ENCODE results near the gene SLC25A39. TPM values are rescaled to one million over a fixed set of nuclear protein-coding genes. Genes with fewer than 3 reads are reported as not detected.

Gene SLC25A39
- total and polyA plus RNA-seq, 12 donors: 100.0 to 262 (median 157) TPM

DNA sequence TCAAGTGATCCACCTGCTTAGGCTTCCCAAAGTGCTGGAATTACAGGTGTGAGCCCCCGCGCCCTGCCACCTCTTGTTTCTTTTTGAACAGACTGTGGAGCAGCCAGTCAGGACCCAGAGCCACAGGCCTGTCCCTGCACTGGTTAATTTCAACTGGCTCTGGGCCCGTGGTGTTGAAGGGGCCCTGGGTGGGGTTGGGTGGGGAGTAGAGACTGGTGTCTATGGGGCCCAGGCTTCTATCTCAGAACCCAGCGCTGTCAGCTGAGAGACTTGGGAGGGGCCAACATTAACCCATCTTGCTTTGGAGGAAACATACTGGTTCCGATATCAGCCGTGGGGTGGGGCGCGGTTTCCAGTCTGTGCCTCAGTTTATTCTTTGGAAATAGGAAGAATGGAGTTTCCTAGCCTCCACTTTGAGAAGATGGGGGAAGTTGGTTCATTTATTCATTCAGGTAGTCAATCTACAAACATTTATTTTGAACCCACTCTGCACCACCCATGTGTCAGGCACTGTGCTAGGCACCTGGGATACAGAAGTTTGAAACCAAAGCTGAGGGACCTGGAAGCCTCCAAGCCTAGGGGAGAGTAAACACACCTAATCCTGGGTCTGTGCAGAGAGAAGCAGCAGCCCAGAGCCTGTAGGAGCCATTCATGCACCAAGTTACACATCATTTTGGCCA is 41.1 kb downstream of the SLC25A39 start:
- no peak for TF ChIP-seq POLR2A (IDR thresholded peaks at IDR 0.05)
- TF ChIP-seq, protein P1, sequence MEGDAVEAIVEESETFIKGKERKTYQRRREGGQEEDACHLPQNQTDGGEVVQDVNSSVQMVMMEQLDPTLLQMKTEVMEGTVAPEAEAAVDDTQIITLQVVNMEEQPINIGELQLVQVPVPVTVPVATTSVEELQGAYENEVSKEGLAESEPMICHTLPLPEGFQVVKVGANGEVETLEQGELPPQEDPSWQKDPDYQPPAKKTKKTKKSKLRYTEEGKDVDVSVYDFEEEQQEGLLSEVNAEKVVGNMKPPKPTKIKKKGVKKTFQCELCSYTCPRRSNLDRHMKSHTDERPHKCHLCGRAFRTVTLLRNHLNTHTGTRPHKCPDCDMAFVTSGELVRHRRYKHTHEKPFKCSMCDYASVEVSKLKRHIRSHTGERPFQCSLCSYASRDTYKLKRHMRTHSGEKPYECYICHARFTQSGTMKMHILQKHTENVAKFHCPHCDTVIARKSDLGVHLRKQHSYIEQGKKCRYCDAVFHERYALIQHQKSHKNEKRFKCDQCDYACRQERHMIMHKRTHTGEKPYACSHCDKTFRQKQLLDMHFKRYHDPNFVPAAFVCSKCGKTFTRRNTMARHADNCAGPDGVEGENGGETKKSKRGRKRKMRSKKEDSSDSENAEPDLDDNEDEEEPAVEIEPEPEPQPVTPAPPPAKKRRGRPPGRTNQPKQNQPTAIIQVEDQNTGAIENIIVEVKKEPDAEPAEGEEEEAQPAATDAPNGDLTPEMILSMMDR (IDR thresholded peaks at IDR 0.05): no peak
- Histone ChIP-seq H3K4me1 (replicated peaks in 1 of 2) (peaks cover 20 to 25% of the 10 kb centered on the region in 2 donors), H3K9me3 (replicated peaks in 1 of 3) (no peaks in the 10 kb centered on the region), H3K36me3 (replicated peaks in 1 of 2) (no peaks in the 10 kb centered on the region), H3K27me3 (no peaks in the 10 kb centered on the region), H3K27ac (no peak overlapping the region), H3K4me3 (no peak overlapping the region)
- no peak for DNase-seq
- intact Hi-C loops (cut with DNase I): no loop called here
- 88 to 94% (median 89%) methylated on average over 6 to 8 of the region's 8 CpGs for WGBS, 4 donors

DNA sequence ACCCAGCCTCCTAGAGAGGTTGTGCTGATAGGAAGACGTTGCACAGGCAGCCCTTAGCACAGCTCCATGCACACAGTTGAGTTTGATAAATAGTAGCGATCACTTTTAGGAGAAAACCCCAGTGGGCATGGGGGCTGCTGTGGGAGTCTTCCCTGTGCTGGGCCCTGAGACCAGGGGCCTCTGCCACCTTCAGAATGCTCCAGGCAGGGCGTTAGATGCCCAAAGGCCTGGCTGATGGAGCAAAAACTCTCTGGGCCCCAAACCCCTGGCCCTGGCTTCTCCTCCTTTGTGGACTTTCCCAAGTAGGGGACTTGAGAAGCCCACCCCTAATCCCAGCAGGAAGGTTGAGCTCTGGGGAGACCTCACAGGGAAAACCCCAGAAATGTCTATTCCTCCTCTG is 42.4 kb downstream of the SLC25A39 start:
- Histone ChIP-seq H3K4me3 (no peak overlapping the region), H3K27ac (no peak overlapping the region), H3K9me3 (replicated peaks in 1 of 3) (no peaks in the 10 kb centered on the region), H3K27me3 (no peaks in the 10 kb centered on the region), H3K4me1 (replicated peaks in 1 of 2) (peaks cover 20 to 23% of the 10 kb centered on the region in 2 donors), H3K36me3 (replicated peaks in 1 of 2) (no peaks in the 10 kb centered on the region)
- 79 to 90% (median 86%) methylated on average over 2 to 3 of the region's 3 CpGs for WGBS, 4 donors
- DNase-seq: no peak
- TF ChIP-seq, protein P1 (IDR thresholded peaks at IDR 0.05): no peak
- no peak for TF ChIP-seq POLR2A (IDR thresholded peaks at IDR 0.05)
- intact Hi-C loops (cut with DNase I): no loop called here

DNA sequence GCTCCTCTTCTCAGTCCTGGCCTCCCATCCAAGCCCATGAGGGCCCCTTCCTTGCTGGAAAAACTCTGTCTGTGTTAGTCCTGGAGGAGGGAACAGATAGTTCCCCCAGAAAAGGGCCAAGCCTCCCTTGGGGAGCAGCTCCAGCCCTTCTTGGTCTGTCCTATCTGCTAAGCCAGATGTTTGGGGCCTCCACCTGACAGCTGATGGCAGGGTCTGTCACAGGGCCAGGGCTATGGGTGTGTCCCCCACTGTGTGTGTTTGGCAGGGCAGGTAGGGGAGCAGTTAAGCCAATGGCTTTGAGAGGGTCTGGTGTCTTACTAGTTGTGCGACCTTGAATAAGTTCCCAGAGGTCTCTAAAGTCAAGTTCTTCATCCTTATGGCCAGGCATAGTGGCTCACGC is 43.1 kb downstream of the SLC25A39 start:
- Histone ChIP-seq H3K9me3 (replicated peaks in 1 of 3) (no peaks in the 10 kb centered on the region), H3K27ac (no peak overlapping the region), H3K27me3 (no peaks in the 10 kb centered on the region), H3K4me3 (no peak overlapping the region), H3K36me3 (replicated peaks in 1 of 2) (no peaks in the 10 kb centered on the region), H3K4me1 (replicated peaks in 1 of 2) (peaks cover 20 to 23% of the 10 kb centered on the region in 2 donors)
- no peak for TF ChIP-seq POLR2A (IDR thresholded peaks at IDR 0.05)
- TF ChIP-seq, protein P1 (IDR thresholded peaks at IDR 0.05): no peak
- no peak for DNase-seq
- 98 to 100% (median 99%) methylated on average over 1 to 2 of the region's 2 CpGs for WGBS, 4 donors
- intact Hi-C loops (cut with DNase I): no loop called here

DNA sequence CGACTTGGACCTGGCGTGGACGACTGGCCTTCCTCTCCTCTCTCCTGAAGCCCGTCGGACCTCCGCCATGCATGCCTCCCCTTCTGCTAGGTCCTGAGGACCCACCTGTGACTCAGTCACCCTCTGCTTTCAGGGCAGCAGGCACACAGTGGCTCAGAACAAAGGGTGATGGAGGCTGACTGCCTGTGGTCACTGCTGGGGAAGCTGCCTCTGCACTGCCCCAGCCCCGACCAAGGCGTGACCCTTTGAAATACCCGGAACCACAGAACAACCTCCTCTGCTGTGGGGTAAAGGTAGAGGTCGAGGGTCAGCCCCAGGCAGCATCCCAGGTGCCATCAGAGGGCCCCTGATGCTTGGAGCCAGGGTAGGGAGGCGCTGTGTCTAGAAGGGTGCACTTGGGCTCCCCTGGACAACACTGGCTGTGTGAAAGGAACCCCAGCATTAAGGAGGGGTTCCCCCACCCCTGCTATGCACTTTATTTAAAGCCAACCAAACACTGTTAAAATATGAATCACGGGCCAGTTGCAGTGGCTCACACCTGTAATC is 44.2 kb downstream of the SLC25A39 start:
- no peak overlapping the region for H3K4me3 ChIP-seq
- peaks cover 20 to 23% of the 10 kb centered on the region in 2 donors for H3K4me1 ChIP-seq (replicated peaks in 1 of 2)
- 65 to 76% (median 73%) methylated on average over 12 of the region's 12 CpGs for WGBS, 4 donors
- TF ChIP-seq, protein P1 (IDR thresholded peaks at IDR 0.05): no peak
- H3K27ac ChIP-seq: peak overlapping the region in 4 of 5 donors; percentile 82 to 96 (median 88)
- H3K9me3 ChIP-seq (replicated peaks in 1 of 3): no peaks in the 10 kb centered on the region
- no peaks in the 10 kb centered on the region for H3K27me3 ChIP-seq
- peak in 2 of 7 donors; percentile 10 to 31 for DNase-seq
- H3K36me3 ChIP-seq (replicated peaks in 1 of 2): no peaks in the 10 kb centered on the region
- intact Hi-C loops (cut with DNase I): no loop called here

Measured in adrenal gland (tissue), 12 donors.